ENCODE results near the gene ANKRD22. TPM values are rescaled to one million over a fixed set of nuclear protein-coding genes. Genes with fewer than 3 reads are reported as not detected.

ANKRD22 gene
- total RNA-seq, 1 experiment from 2014 or later, result not detected

DNA sequence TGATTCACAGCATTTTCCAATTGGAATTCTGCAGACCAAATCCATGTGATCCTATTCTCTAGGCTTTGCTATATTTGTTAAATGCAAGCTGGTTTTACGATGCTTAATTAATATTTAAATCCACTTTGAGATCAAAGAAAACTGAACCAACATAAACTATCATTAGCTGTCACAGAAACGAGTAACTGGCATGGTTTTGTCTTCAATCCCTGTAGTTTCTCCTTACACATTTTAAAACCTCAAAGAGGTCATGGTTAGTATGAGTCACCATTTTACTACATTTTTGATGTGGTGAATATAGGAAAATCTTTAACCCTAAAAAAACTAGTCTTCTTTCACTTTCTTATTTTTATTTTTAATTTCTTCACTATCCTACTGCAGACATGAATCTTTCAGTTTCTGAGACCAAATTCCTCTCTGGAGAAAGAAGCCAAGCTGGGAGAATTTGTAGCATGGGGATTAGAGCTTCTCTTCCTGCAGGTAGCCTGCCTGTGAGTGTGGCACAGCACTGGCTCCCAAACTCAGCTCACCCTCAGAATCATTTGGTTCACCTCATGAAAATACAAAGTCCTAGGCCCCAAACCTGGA lies 57.8 kb downstream of the ANKRD22 start:
- Histone ChIP-seq H3K9me3 (no peaks in the 10 kb centered on the region), H3K36me3 (no peaks in the 10 kb centered on the region), H3K4me3 (no peak overlapping the region), H3K27me3 (no peaks in the 10 kb centered on the region)
- no peak for DNase-seq

DNA sequence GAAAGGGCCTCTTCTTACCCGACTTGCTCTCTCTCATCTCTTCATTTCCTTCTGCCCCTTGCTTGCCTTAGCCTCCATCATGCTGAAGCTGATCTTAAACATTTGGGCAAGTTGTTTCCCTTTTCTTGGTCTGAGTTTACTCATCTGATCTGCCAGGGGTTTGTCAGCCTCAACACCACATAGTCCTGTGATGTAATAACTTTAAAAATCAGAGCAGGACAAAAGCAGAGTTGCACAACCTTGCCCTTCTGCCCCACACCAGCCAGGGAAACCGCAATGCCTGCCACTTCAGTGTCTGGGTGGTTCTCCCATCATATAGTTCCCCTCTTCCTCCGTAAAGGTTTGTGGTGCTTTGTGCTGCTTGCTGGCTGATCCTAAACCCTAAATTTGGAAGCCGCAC lies 59.0 kb downstream of the ANKRD22 start:
- H3K9me3 ChIP-seq, result no peaks in the 10 kb centered on the region
- H3K36me3 ChIP-seq, result no peaks in the 10 kb centered on the region
- H3K27me3 ChIP-seq, result no peaks in the 10 kb centered on the region
- peak; percentile 14 for DNase-seq
- H3K4me3 ChIP-seq, result no peak overlapping the region

DNA sequence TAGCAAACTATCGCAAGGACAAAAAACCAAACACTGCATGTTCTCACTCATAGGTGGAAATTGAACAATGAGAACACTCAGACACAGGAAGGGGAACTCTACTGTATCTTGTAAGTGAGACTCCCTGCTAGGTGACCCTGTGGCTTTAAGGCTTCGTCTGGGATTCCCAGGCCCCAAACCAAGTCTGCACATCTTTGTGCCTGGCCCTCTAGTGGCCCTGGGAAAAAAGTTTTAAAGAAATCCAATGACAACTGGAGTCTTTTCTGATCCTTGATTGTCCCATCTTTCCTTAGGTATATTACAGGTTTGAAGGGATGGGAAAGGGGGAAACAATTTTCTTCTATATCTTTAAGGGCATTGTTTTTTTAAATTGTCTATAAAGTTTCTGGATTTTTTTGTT lies 59.7 kb downstream of the ANKRD22 start:
- Histone ChIP-seq H3K27me3 (no peaks in the 10 kb centered on the region), H3K36me3 (no peaks in the 10 kb centered on the region), H3K4me3 (no peak overlapping the region), H3K9me3 (no peaks in the 10 kb centered on the region)
- peak; percentile 31 for DNase-seq

DNA sequence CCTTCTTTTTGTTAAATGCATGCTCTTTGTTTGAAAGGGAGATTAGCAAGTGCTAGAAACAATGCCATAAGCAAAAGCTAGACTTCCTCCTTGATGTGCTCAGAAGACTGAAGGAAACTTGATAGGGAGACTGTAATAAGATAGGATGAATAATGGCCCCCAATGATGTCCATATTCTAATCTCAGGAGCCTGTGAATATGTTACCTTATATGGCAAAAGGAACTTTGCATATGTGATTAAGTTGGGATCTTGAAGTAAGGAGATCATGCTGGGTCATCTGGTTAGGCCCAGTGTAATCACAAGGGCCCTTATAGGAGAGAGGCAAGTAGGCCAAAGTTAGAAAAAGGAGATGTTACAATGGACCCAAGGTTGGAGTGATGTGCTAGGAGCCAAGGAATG lies 62.7 kb downstream of the ANKRD22 start:
- DNase-seq, result no peak
- Histone ChIP-seq H3K4me3 (no peak overlapping the region), H3K27me3 (no peaks in the 10 kb centered on the region), H3K36me3 (no peaks in the 10 kb centered on the region), H3K9me3 (no peaks in the 10 kb centered on the region)

DNA sequence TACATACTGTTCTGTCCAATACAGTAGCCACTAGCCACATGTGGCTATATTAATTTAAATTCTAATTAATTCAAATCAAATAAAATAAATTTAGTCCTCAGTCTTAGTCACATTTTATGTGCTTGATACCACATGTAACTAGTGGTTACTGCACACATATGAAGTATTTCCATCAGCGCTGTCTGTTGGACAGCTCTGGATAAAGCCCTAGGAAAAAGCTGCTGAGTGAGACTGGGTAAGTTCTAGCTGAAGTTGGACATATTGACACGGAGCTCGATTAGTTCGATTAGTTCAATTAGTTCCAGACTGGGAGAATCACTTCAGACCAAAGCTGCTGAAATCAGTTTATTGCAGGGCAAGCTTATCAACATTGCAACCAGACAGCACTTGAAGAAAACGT lies 64.2 kb downstream of the ANKRD22 start:
- Histone ChIP-seq H3K27me3 (no peaks in the 10 kb centered on the region), H3K4me3 (no peak overlapping the region), H3K36me3 (no peaks in the 10 kb centered on the region), H3K9me3 (no peaks in the 10 kb centered on the region)
- no peak for DNase-seq

DNA sequence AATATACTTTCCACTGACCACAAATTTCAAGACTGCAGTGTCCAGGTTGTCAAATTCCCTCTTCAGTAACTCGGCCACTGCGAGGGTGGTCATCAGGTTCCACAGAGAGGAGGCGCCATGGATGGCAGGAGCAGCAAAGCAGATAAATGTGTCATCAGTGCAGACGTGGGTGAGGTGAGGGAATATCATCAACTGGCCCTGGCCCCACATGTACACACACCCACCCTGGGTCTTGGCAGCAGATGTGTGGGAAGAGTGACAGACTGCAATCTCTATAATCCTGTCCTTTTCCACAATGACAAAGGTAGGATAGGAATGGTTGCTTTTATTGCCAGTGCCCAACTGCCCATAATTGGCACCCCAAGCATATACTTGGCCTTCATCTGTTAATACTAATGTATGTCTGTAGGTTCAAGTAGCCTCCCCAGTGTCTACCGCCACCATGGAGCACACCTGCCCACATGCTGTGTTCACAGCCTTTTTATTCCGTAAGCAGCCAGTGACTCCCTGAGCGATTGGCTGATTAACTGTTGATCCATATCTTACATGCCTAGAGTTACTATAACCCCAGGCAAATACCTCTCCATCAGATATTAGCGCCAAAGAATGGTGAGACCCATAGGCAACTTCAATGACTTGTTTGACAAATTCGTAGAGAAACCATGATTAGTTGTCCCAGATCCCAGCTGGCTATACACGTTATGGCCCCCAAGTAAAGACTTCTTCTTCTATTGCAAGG lies 65.4 kb downstream of the ANKRD22 start:
- Histone ChIP-seq H3K36me3 (no peaks in the 10 kb centered on the region), H3K4me3 (no peak overlapping the region), H3K27me3 (no peaks in the 10 kb centered on the region), H3K9me3 (no peaks in the 10 kb centered on the region)
- no peak for DNase-seq

DNA sequence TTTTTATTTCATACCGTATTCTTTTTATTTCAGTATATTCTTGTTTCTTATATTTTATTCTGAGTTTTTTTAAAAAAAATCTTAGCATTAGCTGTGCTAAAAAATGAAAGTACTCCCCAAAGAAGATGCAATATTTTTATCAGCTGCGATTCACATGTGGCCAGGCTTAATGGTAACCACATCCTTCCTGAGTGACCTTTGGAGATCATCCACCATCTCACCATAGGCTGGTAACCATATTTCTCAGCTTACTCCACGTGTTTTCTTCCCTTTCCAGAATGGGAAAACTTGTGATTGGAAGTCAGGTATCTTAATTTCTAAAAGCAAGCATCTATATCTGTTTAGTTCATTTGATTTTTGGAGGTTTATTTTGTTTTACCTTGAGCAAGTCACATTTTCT lies 67.9 kb downstream of the ANKRD22 start:
- Histone ChIP-seq H3K9me3 (no peaks in the 10 kb centered on the region), H3K4me3 (no peak overlapping the region), H3K27me3 (no peaks in the 10 kb centered on the region), H3K36me3 (no peaks in the 10 kb centered on the region)
- DNase-seq, result no peak

DNA sequence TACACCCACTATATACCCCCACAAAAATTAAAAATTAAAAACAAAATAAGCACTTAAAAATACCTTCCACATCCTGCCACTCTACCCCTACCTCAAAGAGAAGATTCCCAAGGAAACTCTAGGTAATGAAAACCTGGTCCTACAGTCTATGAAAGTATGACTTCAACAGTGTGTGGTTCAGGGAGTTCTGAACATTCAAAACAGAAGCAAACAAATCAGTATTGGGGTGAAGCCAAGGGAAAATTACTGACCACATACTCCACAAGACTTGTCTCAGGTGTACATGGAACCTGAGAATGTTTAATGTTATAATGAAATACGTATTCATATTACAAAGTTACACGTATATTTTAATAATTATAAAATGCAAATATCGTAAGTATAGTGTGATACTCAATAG lies 69.4 kb downstream of the ANKRD22 start:
- Histone ChIP-seq H3K36me3 (no peaks in the 10 kb centered on the region), H3K4me3 (no peak overlapping the region), H3K9me3 (no peaks in the 10 kb centered on the region), H3K27me3 (no peaks in the 10 kb centered on the region)
- DNase-seq, result no peak

DNA sequence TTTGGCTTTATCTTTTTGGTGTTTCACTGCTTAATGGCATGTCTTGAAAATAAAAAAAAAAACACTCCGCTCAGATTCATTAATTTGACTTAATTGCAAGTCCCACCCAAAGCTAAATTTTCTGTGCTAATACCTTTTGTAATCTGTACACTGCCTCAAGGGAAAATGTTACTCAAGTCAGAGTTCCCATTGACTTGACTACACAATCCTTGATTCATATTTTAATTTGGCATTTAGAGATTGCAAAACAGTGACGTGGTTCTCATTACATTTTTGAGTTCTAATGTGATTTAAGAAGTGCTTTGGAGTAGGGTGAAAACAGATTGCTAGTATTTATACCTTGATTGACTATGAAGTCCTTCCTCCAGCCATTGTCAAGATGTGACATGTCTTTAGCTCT lies 70.4 kb downstream of the ANKRD22 start:
- DNase-seq, result no peak
- Histone ChIP-seq H3K9me3 (no peaks in the 10 kb centered on the region), H3K4me3 (no peak overlapping the region), H3K36me3 (no peaks in the 10 kb centered on the region), H3K27me3 (no peaks in the 10 kb centered on the region)

Other genes starting within 250 kb of the ANKRD22 start
- not detected in 2 replicates for gene LIPF, start 187.4 kb downstream of the ANKRD22 start, total RNA-seq (2014; rRNA removed; shearing (Covaris generic); ENCODE audit: low replicate concordance)
- not detected in 2 replicates for gene LIPK, start 145.6 kb downstream of the ANKRD22 start, total RNA-seq (2014; rRNA removed; shearing (Covaris generic); ENCODE audit: low replicate concordance)
- gene LIPN, start 91.8 kb downstream of the ANKRD22 start, total RNA-seq (2014; rRNA removed; shearing (Covaris generic); ENCODE audit: low replicate concordance), result 0.10 TPM in 1 of 2 replicates, not detected in the other
- not detected in 2 replicates for gene LIPM, start 49.1 kb downstream of the ANKRD22 start, total RNA-seq (2014; rRNA removed; shearing (Covaris generic); ENCODE audit: low replicate concordance)
- gene STAMBPL1, start 28.4 kb upstream of the ANKRD22 start, total RNA-seq (2014; rRNA removed; shearing (Covaris generic); ENCODE audit: low replicate concordance), result 23.1 and 27.3 TPM in 2 replicates
- 19.4 and 24.2 TPM in 2 replicates for gene ACTA2, start 100.9 kb upstream of the ANKRD22 start, total RNA-seq (2014; rRNA removed; shearing (Covaris generic); ENCODE audit: low replicate concordance)
- gene FAS, start 139.0 kb upstream of the ANKRD22 start, total RNA-seq (2014; rRNA removed; shearing (Covaris generic); ENCODE audit: low replicate concordance), result 12.5 and 13.9 TPM in 2 replicates

Measured in MG63 (cell line).